NCI-H82 treated with DMSO at 0.1 percent for 48 hours (cell line): ENCODE results near the gene TTLL8.

Experiments
- DNase-seq: peaks from one replicate; lab custom pipeline; 2025; ENCODE audit not compliant: unreplicated experiment; lab: John Stamatoyannopoulos, UW

Gene TTLL8

GRCh38 chr22:50022171-50022819 is 35.8 kb downstream of the TTLL8 start:
- no peak for DNase-seq

- no peak for DNase-seq
Measured at GRCh38 chr22:50020606-50021005, 37.5 kb downstream of the TTLL8 start.

GRCh38 chr22:50019316-50019715 is 38.8 kb downstream of the TTLL8 start:
- no peak for DNase-seq

- no peak for DNase-seq
Measured at GRCh38 chr22:50018608-50019285, 39.4 kb downstream of the TTLL8 start.

- no peak for DNase-seq
Measured at GRCh38 chr22:50017701-50018224, 40.3 kb downstream of the TTLL8 start.

- DNase-seq = no peak
Measured at GRCh38 chr22:50016988-50017700, 41.0 kb downstream of the TTLL8 start.

GRCh38 chr22:50016308-50016987 is 41.6 kb downstream of the TTLL8 start:
- no peak for DNase-seq

GRCh38 chr22:50015451-50016307 is 42.4 kb downstream of the TTLL8 start:
- DNase-seq = no peak

GRCh38 chr22:50014655-50015401 is 43.3 kb downstream of the TTLL8 start:
- DNase-seq = no peak

GRCh38 chr22:50014053-50014501 is 44.0 kb downstream of the TTLL8 start:
- no peak for DNase-seq

GRCh38 chr22:50012211-50013181 is 45.6 kb downstream of the TTLL8 start, which contains the start of gene IL17REL:
IL17REL (minus strand) TSS chr22:50012765; CDS start chr22:50012646, 119 bp downstream.
- DNase-seq = no peak

GRCh38 chr22:50011447-50012210 is 46.5 kb downstream of the TTLL8 start:
- DNase-seq = no peak

GRCh38 chr22:50010676-50011446 is 47.2 kb downstream of the TTLL8 start:
- no peak for DNase-seq

GRCh38 chr22:50009765-50010675 is 48.1 kb downstream of the TTLL8 start:
- no peak for DNase-seq

- no peak for DNase-seq
Measured at GRCh38 chr22:50009251-50009650, 48.8 kb downstream of the TTLL8 start.
